GM19238 (cell line): ENCODE results near the gene FADS6.
"Not testable (repeated sequence)": the region's sequence is repeated elsewhere in the genome, so short reads cannot be mapped to it uniquely, and the experiment has no call there.

Experiments
- DNase-seq: peaks from one replicate; pipeline ENCODE4 v3.0.0; 2011; ENCODE audit warnings: low spot score; ENCODE audit not compliant: insufficient read length

The FADS6 gene

GRCh38 chr17:74921026-74921681, 27.7 kb upstream of the FADS6 start:
- no peak for DNase-seq

- no peak for DNase-seq
These were observed 27.2 kb upstream of the FADS6 start for GRCh38 chr17:74920642-74921025.

- DNase-seq, result no peak
These were observed 26.8 kb upstream of the FADS6 start for GRCh38 chr17:74920306-74920620.

- no peak for DNase-seq
These were observed 26.2 kb upstream of the FADS6 start for GRCh38 chr17:74919440-74920305.

GRCh38 chr17:74918906-74919305, 25.5 kb upstream of the FADS6 start:
- no peak for DNase-seq

- no peak for DNase-seq
These were observed 24.0 kb upstream of the FADS6 start for GRCh38 chr17:74917430-74917829.

GRCh38 chr17:74916851-74917199, 23.4 kb upstream of the FADS6 start:
- no peak for DNase-seq

GRCh38 chr17:74916136-74916850, 22.9 kb upstream of the FADS6 start:
- DNase-seq, result no peak

GRCh38 chr17:74911423-74911822, 18.0 kb upstream of the FADS6 start:
- DNase-seq, result not testable (repeated sequence)

- not testable (repeated sequence) for DNase-seq
These were observed 15.7 kb upstream of the FADS6 start for GRCh38 chr17:74909097-74909496.

- no peak for DNase-seq
These were observed 13.6 kb upstream of the FADS6 start for GRCh38 chr17:74907012-74907411.

GRCh38 chr17:74906214-74906793, 12.9 kb upstream of the FADS6 start:
- not testable (repeated sequence) for DNase-seq

GRCh38 chr17:74904687-74905409, 11.4 kb upstream of the FADS6 start:
- DNase-seq, result no peak

GRCh38 chr17:74903671-74904070, 10.2 kb upstream of the FADS6 start:
- no peak for DNase-seq

- DNase-seq, result no peak
These were observed 9.6 kb upstream of the FADS6 start for GRCh38 chr17:74903034-74903433.

- no peak for DNase-seq
These were observed 8.1 kb upstream of the FADS6 start for GRCh38 chr17:74901353-74902135.

GRCh38 chr17:74900208-74900607, 6.8 kb upstream of the FADS6 start:
- DNase-seq, result no peak

GRCh38 chr17:74898376-74898946, 5.0 kb upstream of the FADS6 start:
- DNase-seq, result no peak

GRCh38 chr17:74893936-74894671, 671 bp upstream of the FADS6 start:
- DNase-seq, result no peak
